HUES48 (cell line): ENCODE data around the gene VGLL1.

Source experiments
- H3K27ac ChIP-seq: one replicate; pipeline ENCODE4 v1.7.0; 2013; ENCODE audit warnings: low read depth, low read length, inconsistent platforms
- H3K27me3 ChIP-seq: 2 replicates; pipeline ENCODE4 v1.6.1; 2013; ENCODE audit warnings: mild to moderate bottlenecking, low read length; ENCODE audit not compliant: control insufficient read depth, insufficient read depth
- H3K36me3 ChIP-seq: 2 replicates; pipeline ENCODE4 v1.6.1; 2013; ENCODE audit warnings: low read length; ENCODE audit not compliant: control insufficient read depth, insufficient read depth
- H3K4me1 ChIP-seq: 2 replicates; pipeline ENCODE4 v1.6.1; 2013; ENCODE audit warnings: mild to moderate bottlenecking, low read length; ENCODE audit not compliant: control insufficient read depth, insufficient read depth
- H3K4me3 ChIP-seq: 2 replicates; pipeline ENCODE4 v1.5.1; 2013; ENCODE audit warnings: mild to moderate bottlenecking, low read depth, low read length
- H3K9ac ChIP-seq: 2 replicates; pipeline ENCODE4 v1.6.1; 2013; ENCODE audit warnings: mild to moderate bottlenecking, low read depth, low read length, moderate library complexity
- H3K9me3 ChIP-seq: 2 replicates; pipeline ENCODE4 v1.6.1; 2013; ENCODE audit warnings: low read length; ENCODE audit not compliant: control insufficient read depth, insufficient read depth

Gene VGLL1

GRCh38 chrX:136525738-136526606 lies 6.0 kb upstream of the VGLL1 start:
- no peak overlapping the region for H3K27ac ChIP-seq
- peaks cover 4% of the 10 kb centered on the region; the same call in 1 of the 2 replicates for H3K27me3 ChIP-seq
- H3K4me3 ChIP-seq = no peak overlapping the region
- no peaks in the 10 kb centered on the region for H3K4me1 ChIP-seq
- H3K36me3 ChIP-seq = no peaks in the 10 kb centered on the region
- H3K9ac ChIP-seq = no peak overlapping the region
- H3K9me3 ChIP-seq = no peaks in the 10 kb centered on the region; the same call in 1 of the 2 replicates

- Histone ChIP-seq H3K36me3 (no peaks in the 10 kb centered on the region), H3K27ac (no peak overlapping the region), H3K27me3 (peaks cover 4% of the 10 kb centered on the region; the same call in 1 of the 2 replicates), H3K4me3 (no peak overlapping the region), H3K4me1 (no peaks in the 10 kb centered on the region), H3K9me3 (no peaks in the 10 kb centered on the region; the same call in 1 of the 2 replicates), H3K9ac (no peak overlapping the region)
Observed at GRCh38 chrX:136528645-136529315, 3.2 kb upstream of the VGLL1 start.

- no peaks in the 10 kb centered on the region; the same call in 1 of the 2 replicates for H3K9me3 ChIP-seq
- H3K27me3 ChIP-seq = peaks cover 4% of the 10 kb centered on the region; the same call in 1 of the 2 replicates
- H3K4me1 ChIP-seq = no peaks in the 10 kb centered on the region
- no peak overlapping the region for H3K9ac ChIP-seq
- H3K36me3 ChIP-seq = no peaks in the 10 kb centered on the region
- no peak overlapping the region for H3K27ac ChIP-seq
- no peak overlapping the region for H3K4me3 ChIP-seq
Observed at GRCh38 chrX:136529795-136530194, 2.2 kb upstream of the VGLL1 start.

GRCh38 chrX:136534131-136534530 lies 2.1 kb downstream of the VGLL1 start:
- H3K9ac ChIP-seq = no peak overlapping the region
- H3K27ac ChIP-seq = no peak overlapping the region
- H3K27me3 ChIP-seq = peaks cover 6% of the 10 kb centered on the region; the same call in 1 of the 2 replicates
- no peaks in the 10 kb centered on the region for H3K4me1 ChIP-seq
- H3K9me3 ChIP-seq = no peaks in the 10 kb centered on the region
- no peaks in the 10 kb centered on the region for H3K36me3 ChIP-seq
- no peak overlapping the region for H3K4me3 ChIP-seq

DNA sequence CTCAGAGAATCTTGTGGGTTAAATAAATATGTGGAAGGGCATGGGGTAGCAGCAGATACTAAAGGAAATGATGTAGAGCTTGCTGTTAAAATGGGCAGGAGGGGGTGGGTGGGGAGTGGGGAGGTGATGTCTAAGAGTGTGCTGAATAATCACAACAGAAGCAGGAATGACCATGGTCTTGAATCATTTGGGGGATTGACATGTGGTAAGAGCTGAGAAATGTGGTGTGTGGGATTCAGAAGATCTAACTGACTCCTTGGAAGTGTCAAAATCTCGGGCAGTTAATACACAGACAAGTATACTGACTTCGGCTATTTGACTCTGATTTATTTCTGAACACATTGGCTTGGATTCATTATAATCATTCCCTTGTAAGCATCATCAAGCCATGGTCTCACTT lies 6.8 kb downstream of the VGLL1 start:
- Histone ChIP-seq H3K9ac (no peak overlapping the region), H3K27me3 (peaks cover 9% of the 10 kb centered on the region; the same call in 1 of the 2 replicates), H3K9me3 (no peaks in the 10 kb centered on the region), H3K4me1 (no peaks in the 10 kb centered on the region), H3K36me3 (no peaks in the 10 kb centered on the region), H3K27ac (no peak overlapping the region), H3K4me3 (no peak overlapping the region)

DNA sequence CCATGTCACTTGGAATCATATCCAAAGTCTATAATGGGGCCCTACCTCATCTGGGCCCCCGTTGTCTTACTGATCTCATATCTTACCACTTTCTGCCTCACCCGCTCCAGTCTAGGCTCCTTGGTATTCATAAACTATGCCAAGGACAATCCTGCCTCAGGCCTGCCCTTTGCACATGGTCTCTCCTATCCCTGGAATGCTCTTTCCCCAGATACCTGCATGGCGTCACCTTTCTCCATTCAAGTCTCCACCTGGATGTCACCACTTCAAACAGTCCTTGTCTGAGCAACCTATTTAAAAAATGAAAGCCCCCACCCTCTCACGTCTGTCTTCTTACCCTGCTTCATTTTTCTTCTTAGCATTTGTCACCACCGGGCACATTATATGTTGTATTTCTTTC lies 8.2 kb downstream of the VGLL1 start:
- no peaks in the 10 kb centered on the region for H3K9me3 ChIP-seq
- H3K36me3 ChIP-seq = no peaks in the 10 kb centered on the region
- peaks cover 9% of the 10 kb centered on the region; the same call in 1 of the 2 replicates for H3K27me3 ChIP-seq
- H3K4me3 ChIP-seq = no peak overlapping the region
- no peak overlapping the region for H3K9ac ChIP-seq
- H3K27ac ChIP-seq = no peak overlapping the region
- no peaks in the 10 kb centered on the region for H3K4me1 ChIP-seq

DNA sequence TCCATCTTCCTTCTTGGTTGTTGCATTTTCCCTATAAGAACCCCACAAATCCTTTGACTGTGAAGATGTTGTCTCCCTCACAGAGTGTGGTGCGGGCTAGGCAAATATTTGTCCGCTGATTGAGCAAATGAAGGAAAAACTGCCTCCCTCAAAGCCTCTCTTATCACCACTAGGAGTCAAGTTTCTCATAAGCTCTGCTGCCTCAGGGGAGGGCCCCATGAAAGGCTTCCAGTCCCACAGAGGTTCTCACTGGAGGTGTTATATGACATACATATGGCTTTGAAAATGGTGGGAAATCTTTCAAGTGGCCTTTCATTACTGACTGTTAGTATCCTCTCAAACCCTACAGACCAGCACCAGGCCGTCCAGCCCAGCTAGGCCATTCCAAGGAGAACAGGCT lies 9.3 kb downstream of the VGLL1 start:
- H3K9ac ChIP-seq = no peak overlapping the region
- H3K4me3 ChIP-seq = no peak overlapping the region
- H3K4me1 ChIP-seq = no peaks in the 10 kb centered on the region
- 0 out of 2 replicates have a peak, but pooled peaks cover 3% of the 10 kb centered on the region for H3K27me3 ChIP-seq
- H3K27ac ChIP-seq = no peak overlapping the region
- no peaks in the 10 kb centered on the region for H3K9me3 ChIP-seq
- no peaks in the 10 kb centered on the region for H3K36me3 ChIP-seq

- Histone ChIP-seq H3K4me3 (no peak overlapping the region), H3K4me1 (no peaks in the 10 kb centered on the region), H3K27me3 (0 out of 2 replicates have a peak, but pooled peaks cover 3% of the 10 kb centered on the region), H3K9ac (no peak overlapping the region), H3K27ac (no peak overlapping the region), H3K36me3 (no peaks in the 10 kb centered on the region), H3K9me3 (no peaks in the 10 kb centered on the region)
Observed at GRCh38 chrX:136542281-136542680, 10.3 kb downstream of the VGLL1 start.

DNA sequence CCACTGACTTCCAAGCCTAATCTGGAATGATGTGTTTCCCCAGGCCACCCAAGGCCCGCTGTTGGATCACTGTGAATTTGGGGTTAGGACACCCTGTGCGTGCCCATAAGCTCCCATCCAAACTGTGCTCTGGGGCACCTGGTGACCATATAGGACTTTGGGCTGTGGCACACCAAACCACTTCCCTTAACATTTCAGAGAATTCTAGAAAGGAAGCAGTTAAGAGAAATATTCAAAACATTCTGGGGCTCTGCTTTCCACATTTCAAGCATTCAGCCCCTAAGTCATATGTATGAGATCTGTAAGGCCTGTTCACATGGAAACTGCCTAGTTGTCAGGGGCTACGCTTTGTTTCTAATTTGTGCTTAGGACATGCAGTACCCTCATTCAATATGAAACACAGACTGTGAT lies 14.4 kb downstream of the VGLL1 start:
- Histone ChIP-seq H3K36me3 (no peaks in the 10 kb centered on the region), H3K9me3 (no peaks in the 10 kb centered on the region), H3K4me3 (no peak overlapping the region), H3K9ac (no peak overlapping the region), H3K27ac (no peak overlapping the region), H3K27me3 (peaks cover 4% of the 10 kb centered on the region; the same call in 1 of the 2 replicates), H3K4me1 (no peaks in the 10 kb centered on the region)

GRCh38 chrX:136549226-136549625 lies 17.2 kb downstream of the VGLL1 start:
- Histone ChIP-seq H3K36me3 (no peaks in the 10 kb centered on the region), H3K27me3 (peaks cover 4% of the 10 kb centered on the region; the same call in 1 of the 2 replicates), H3K4me3 (no peak overlapping the region), H3K9me3 (no peaks in the 10 kb centered on the region), H3K9ac (no peak overlapping the region), H3K4me1 (no peaks in the 10 kb centered on the region), H3K27ac (no peak overlapping the region)

- Histone ChIP-seq H3K4me1 (no peaks in the 10 kb centered on the region), H3K27ac (no peak overlapping the region), H3K9me3 (no peaks in the 10 kb centered on the region), H3K9ac (no peak overlapping the region), H3K4me3 (no peak overlapping the region), H3K36me3 (no peaks in the 10 kb centered on the region), H3K27me3 (peaks cover 4% of the 10 kb centered on the region; the same call in 1 of the 2 replicates)
Observed at GRCh38 chrX:136551410-136551809, 19.4 kb downstream of the VGLL1 start.
